ENCODE data around the gene TPP1.

TPP1 gene

GRCh38 chr11:6646918-6647679 is 27.9 kb upstream of the TPP1 start:
- no peak for FAIRE-seq

GRCh38 chr11:6646576-6646917 is 27.3 kb upstream of the TPP1 start:
- no peak for FAIRE-seq

- FAIRE-seq: no peak
Measured at GRCh38 chr11:6646071-6646470, 26.8 kb upstream of the TPP1 start.

DNA sequence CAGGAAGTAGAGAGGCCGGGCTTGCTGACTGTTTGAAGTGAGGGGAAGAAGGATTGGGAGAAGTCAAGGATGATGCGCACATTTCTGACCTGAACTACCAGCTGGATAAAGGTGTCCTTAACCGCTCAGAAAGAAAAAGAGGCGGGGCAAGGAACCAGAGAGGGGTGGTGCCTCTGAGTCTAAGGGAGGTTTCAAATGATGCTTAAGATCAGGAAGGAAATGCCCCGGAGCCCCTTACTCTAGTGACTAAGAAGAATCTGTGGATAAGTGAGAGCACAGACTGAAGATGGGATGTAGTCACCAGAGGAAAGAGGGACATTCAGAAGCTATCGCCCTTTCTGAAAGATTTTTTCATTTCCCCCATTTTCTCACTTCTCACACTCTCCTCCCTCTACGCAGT is 23.7 kb upstream of the TPP1 start:
- FAIRE-seq: no peak

DNA sequence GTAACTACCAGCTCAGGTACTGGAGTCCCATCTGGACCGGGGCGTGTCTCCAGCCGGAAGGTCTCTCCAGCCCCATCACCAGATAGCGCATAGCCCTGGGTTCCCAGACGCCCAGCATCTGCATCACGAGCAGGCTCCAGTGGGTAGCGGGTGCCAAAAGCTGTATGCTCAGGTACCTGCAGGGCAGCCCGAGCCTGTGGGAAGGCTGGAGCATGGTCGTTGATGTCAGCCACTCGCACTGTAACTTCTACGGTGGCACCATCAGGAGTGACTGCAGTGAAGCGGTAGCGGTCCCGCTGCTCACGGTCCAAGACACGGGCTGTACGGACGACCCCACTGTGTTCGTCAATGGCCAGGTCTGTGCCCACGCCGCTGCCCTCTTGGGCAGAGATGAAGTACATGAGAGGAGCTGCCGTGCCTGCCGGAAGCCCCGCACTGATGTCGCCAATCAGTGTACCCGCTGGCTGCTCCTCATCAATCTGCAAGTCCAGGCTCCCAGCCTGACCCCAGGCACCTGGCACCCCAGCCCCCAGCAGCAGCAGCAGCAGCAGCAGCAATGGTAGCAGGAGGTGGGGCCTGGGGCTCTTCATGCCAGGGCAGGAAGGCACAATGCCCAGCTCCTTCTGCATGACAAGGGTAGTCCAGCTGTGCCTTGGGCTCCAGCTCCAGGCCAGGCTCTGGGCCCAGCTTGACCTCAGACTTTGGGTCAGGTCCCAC is 21.9 kb upstream of the TPP1 start:
- FAIRE-seq: no peak

GRCh38 chr11:6640036-6640984 is 21.1 kb upstream of the TPP1 start:
- no peak for FAIRE-seq

DNA sequence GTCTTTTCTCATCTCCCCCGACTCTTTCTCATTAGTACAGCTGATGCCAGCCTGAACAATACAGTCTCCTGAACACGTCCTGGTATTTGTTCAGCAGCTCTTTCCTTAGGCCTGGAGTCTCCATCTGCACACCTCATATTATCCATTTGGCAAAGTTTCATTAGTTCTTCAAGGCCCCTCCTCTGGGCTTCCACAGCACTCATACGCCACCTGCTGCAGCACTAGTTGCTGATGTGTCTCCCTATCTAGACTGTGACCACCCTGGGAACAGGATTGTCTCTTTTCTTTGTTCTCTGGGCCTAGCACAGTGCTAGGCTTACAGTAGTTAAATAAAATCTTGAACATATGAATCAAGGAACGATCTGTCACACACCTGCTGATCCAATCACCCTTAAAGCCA is 19.2 kb upstream of the TPP1 start:
- no peak for FAIRE-seq

GRCh38 chr11:6637871-6638270 is 18.6 kb upstream of the TPP1 start:
- no peak for FAIRE-seq

DNA sequence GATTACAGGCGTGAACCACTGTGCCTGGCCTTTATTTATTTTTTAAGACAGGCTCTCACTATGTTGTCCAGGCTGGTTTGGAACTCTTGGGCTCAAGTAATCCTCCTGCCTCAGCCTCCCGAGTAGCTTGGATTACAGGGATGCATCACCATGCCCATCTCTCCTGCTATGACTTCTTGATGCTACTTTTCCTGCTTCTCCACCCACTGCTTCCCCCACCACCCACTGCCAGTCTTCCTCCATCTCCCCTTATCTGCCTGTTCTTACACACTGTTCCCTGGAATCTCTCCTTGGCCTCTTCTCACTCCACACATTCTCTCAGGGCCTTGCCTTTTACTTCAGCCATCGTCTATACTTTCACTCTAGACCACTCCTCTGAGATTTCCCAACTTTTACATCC is 17.3 kb upstream of the TPP1 start:
- no peak for FAIRE-seq

DNA sequence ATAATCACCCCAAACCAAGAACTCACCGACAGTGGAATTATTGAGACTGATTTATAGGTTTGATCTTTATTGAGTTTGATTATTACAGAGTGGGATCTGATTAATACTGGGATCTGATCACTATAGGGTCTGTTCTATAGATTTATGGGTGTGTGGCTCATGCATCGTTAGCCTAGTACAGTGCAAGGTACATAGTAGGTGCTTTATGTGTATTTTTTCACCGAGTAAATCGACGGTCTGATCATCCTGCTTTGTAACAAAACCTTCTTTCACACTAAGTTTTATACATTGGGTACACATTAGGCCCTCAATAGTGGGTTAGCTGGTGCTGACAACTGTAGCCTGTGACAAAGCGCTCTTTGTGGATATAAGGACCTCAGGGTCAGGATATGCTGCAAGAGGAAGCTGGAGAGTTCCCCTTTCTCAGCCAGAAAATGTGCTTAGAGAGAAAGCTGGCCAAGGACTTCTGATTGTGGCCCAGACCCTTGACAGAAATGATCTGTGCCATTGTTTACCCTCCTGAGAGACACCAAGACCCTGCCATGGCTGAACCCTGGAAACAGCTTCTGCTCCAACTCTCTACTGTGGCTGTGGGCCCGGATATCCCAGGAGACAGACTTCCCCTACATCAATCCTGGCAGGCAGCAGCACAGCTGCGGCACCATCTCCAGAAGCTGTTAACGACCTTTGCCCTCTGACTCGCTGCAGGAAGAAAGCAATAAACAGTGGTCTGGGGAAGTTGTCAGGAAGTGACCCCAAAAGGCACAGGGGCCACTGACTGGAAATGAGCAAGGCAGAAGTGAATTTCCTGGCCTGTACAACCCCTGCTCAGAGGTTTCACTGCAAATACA is 16.1 kb upstream of the TPP1 start:
- no peak for FAIRE-seq

DNA sequence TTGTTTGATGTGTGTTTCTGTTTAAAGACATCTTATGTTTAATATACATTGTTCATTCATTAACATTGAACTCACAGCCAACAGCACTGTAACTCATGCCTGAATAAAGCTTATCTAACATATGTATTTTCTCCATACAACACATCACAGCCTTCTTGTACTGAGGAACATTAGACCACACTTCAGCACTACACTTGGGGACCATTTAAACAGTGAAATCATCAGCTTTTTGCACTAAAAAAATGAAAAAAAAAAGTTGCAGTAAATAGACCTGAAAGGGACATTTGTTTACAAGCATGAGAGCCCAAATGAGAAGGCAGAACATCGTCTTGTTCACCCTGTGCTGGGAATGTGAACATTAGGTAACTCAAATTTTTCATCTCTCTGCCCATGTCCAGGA is 15.3 kb upstream of the TPP1 start:
- no peak for FAIRE-seq

DNA sequence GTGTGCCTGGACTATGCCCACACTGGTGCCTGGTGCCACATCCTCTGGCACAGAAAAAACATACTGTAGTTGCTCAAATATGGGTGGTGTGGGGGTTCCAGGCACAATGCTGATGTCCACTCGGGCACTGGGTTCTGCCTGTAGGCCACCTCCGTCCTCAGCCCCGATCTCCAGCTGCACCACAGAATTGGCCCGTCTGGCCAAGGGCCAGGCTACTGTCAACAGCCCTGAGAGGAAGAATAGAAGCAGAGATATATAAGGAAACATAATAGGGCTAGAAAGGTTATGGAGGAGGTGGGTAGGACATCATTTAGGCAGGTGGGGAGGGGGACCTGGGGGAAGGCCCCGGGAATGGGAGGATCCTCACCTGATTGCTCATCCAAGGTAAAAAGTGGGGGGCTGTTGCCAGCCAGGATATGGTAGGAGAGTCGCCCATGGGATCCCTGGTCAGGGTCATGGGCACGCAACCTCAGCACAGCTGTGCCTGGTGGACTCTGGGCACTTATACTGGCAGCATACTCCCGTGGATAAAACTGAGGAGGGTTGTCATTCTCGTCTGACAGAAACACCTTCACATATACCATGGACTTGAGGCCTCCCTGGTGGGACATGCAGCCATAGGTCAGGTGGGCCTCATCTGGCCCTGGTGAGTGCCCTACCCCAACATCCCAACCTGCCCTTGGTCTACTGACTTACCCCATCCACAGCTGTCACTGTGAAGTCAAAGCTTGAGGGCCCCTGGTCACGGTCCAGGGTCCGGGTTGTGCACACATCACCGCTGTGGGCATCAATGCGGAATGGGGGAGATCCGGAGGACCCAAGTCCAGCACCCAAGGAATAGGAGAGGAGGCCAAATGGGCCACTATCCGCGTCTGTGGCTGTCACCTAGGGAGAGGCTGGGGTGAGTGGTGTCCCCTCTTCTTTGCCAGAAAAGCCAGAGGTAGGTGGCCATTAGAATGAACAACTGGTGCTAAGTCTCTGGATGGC is 14.5 kb upstream of the TPP1 start:
- no peak for FAIRE-seq

DNA sequence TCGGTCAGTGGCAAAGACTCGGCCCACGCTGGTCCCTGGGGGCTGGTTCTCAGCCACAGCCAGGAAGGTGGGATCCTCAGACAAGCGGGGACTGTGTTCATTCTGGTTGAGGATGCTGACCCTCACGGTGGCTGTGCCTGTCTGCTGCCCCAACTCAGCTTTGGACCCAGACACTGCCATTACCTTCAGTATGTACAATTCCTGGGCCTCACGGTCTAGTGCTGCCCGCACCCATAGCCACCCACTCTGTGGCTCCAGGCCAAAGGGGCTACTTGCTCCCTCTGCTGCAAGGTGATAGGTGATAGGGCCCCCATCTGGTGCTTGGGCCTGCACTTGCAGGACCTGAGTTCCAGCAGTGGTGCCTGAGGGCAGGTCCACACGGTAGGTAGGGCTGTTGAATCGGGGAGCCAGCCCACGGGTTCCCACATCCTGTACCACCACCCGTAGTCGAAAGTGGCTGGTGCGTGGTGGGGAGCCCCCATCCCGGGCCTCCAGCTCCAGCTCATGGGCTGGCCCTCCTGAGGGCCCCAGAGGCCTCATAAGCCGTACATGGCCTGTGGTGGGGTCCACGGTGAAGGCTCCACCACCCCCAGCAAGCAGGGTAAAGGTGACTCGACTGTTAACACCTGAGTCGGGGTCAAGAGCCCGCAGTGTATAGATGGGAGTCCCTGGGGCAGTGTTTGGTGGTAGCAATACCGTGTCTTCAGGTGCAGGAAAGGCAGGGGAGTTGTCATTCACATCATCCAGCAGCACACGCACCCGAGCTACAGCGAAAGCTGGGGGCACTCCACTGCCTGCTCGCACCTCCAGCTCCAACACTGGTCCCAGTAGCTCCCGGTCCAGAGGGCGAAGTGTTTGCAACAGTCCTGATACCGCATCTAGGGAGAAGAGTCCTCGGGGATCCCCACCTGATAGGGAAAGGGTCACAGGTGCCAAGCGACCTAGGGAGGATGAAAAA is 13.2 kb upstream of the TPP1 start:
- FAIRE-seq: no peak

GRCh38 chr11:6631361-6631890 is 12.2 kb upstream of the TPP1 start:
- FAIRE-seq: no peak

GRCh38 chr11:6630632-6631291 is 11.5 kb upstream of the TPP1 start:
- no peak for FAIRE-seq

DNA sequence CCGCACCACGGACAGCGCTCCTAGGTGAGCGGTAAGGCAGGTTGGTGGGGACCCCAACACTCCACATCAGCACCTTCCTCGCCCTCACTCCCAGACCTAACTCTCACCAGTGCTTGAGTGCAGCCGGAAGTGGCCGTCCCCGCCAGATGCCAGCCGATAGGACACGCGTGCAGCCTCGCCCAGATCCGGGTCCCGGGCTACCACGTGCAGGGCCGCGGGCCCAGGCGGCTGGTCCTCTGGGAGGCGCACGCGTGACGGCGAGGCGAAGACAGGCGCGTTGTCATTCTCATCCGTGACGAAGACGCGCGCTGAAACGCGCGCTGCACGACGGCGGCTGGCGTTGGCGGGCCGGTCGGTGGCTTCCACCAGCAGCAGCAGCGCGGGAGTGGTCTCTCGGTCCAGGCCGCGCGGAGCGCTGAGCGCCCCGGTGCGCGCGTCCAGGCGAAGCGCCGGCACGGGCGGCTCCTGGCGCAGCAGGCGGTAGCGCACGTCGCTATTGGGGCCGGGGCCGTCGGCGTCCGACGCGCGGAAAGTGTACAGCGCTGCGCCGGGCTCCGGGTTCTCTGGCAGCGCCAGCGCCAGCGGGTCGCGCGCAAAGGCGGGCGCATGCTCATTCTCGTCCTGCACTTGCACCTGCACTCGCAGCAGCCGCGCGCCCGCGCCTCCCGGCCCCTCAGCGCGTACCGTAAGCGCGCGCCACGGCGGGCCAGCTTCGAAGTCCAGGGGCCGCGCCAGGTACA is 10.8 kb upstream of the TPP1 start:
- FAIRE-seq: no peak

DNA sequence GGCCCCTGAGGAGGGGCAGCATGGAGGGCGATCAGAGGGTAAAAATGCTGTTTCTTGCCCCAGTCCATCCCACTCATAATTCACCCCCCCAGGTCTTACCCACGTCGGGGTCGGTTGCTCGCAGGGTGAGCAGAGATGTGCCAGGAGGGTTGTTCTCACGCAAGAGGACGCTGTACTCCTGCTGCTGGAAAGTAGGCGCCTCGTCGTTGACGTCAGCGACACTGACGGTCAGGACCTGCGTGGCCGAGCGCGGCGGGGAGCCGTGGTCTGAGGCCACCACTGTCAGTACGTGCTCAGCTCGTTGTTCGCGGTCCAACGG is 10.3 kb upstream of the TPP1 start:
- FAIRE-seq: no peak

DNA sequence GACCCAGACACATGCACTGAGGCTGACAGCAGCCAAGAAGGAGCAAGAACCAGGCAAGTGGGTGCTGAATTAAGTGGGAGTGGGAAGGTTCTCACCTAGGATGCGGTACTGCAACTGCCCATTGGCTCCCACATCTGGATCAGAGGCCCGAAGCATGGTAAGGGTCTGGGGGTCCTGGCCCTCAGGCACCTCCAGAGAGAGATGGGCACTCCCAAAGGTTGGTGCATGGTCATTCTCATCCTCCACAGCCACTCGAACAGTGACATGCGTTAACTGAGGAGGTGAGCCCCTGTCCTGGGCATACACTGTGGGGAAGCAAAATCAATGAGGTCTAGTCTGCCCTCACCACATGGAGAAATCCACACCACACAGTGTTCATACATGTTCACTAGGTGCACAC is 9.3 kb upstream of the TPP1 start:
- no peak for FAIRE-seq

- no peak for FAIRE-seq
Measured at GRCh38 chr11:6627762-6628241, 8.6 kb upstream of the TPP1 start.

Data from TTC549 (cell line).